ENCODE results near the gene RNPEP.

RNPEP gene

GRCh38 chr1:202046748-202047708 lies 64.6 kb downstream of the RNPEP start:
- H3F3A ChIP-seq (ENCODE audit: insufficient read depth, low read length), result no peaks in the 10 kb centered on the region
- H3K27ac ChIP-seq (ENCODE audit: low read depth, low read length, poor library complexity, severe bottlenecking), result no peak overlapping the region
- no peaks in the 10 kb centered on the region for H3K36me3 ChIP-seq (ENCODE audit: insufficient read depth, low read length)
- H3K4me3 ChIP-seq (ENCODE audit: low read depth, low read length, poor library complexity, severe bottlenecking), result no peak overlapping the region
- H3K27me3 ChIP-seq (ENCODE audit: insufficient read depth, low read length), result no peaks in the 10 kb centered on the region
- no peaks in the 10 kb centered on the region for H3K9me2 ChIP-seq (ENCODE audit: low read depth, low read length)
- H2AFZ ChIP-seq (ENCODE audit: low read length), result no peak overlapping the region
- H3K9ac ChIP-seq (ENCODE audit: low read length), result no peak overlapping the region
- no peaks in the 10 kb centered on the region for H3K4me1 ChIP-seq (ENCODE audit: insufficient read depth, low read length, severe bottlenecking)
- H4K20me1 ChIP-seq (ENCODE audit: insufficient read depth, low read length), result no peaks in the 10 kb centered on the region
- H3K4me2 ChIP-seq (ENCODE audit: low read length), result no peak overlapping the region
- H3K79me2 ChIP-seq (ENCODE audit: insufficient read depth, low read length), result no peaks in the 10 kb centered on the region
- H3K9me3 ChIP-seq (ENCODE audit: low read length), result no peaks in the 10 kb centered on the region
- TF ChIP-seq EZH2 (IDR thresholded peaks at IDR 0.05; ENCODE audit: borderline replicate concordance, low read length), result no peak
- TF ChIP-seq CTCF (IDR thresholded peaks at IDR 0.05; ENCODE audit: low read length), result no peak

DNA sequence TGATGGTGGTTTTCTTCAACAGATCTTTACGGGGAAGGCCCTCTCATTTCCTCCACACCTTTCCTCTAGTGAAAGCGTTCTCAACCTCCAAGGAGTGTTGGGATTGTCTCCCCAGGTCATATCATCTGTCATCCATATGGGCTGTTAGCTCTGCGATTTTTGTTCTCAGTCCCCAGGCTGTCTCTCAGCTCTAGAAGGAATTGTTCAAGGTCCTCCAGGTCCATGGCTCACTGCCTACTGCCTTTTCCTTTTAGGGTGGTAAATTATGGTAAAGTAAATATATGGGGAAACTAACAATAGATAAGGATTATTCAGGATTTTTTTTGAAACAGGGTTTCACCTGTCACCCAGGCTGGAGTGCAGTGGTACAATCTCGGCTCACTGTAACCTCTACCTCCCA lies 65.5 kb downstream of the RNPEP start:
- Histone ChIP-seq H3F3A (ENCODE audit: insufficient read depth, low read length) (no peaks in the 10 kb centered on the region), H3K27me3 (ENCODE audit: insufficient read depth, low read length) (no peaks in the 10 kb centered on the region), H3K9me3 (ENCODE audit: low read length) (no peaks in the 10 kb centered on the region), H3K9ac (ENCODE audit: low read length) (no peak overlapping the region), H4K20me1 (ENCODE audit: insufficient read depth, low read length) (no peaks in the 10 kb centered on the region), H3K4me3 (ENCODE audit: low read depth, low read length, poor library complexity, severe bottlenecking) (no peak overlapping the region), H3K4me2 (ENCODE audit: low read length) (no peak overlapping the region), H3K4me1 (ENCODE audit: insufficient read depth, low read length, severe bottlenecking) (no peaks in the 10 kb centered on the region), H3K27ac (ENCODE audit: low read depth, low read length, poor library complexity, severe bottlenecking) (no peak overlapping the region), H3K9me2 (ENCODE audit: low read depth, low read length) (no peaks in the 10 kb centered on the region), H3K79me2 (ENCODE audit: insufficient read depth, low read length) (no peaks in the 10 kb centered on the region), H3K36me3 (ENCODE audit: insufficient read depth, low read length) (no peaks in the 10 kb centered on the region), H2AFZ (ENCODE audit: low read length) (no peak overlapping the region)
- no peak for TF ChIP-seq CTCF (IDR thresholded peaks at IDR 0.05; ENCODE audit: low read length)
- TF ChIP-seq EZH2 (IDR thresholded peaks at IDR 0.05; ENCODE audit: borderline replicate concordance, low read length), result no peak

GRCh38 chr1:202049129-202049528 lies 66.7 kb downstream of the RNPEP start:
- Histone ChIP-seq H3K9ac (ENCODE audit: low read length) (no peak overlapping the region), H3K27ac (ENCODE audit: low read depth, low read length, poor library complexity, severe bottlenecking) (no peak overlapping the region), H4K20me1 (ENCODE audit: insufficient read depth, low read length) (no peaks in the 10 kb centered on the region), H3K79me2 (ENCODE audit: insufficient read depth, low read length) (no peaks in the 10 kb centered on the region), H3K9me2 (ENCODE audit: low read depth, low read length) (no peaks in the 10 kb centered on the region), H3K9me3 (ENCODE audit: low read length) (no peaks in the 10 kb centered on the region), H3F3A (ENCODE audit: insufficient read depth, low read length) (no peaks in the 10 kb centered on the region), H3K27me3 (ENCODE audit: insufficient read depth, low read length) (no peaks in the 10 kb centered on the region), H3K36me3 (ENCODE audit: insufficient read depth, low read length) (no peaks in the 10 kb centered on the region), H3K4me1 (ENCODE audit: insufficient read depth, low read length, severe bottlenecking) (no peaks in the 10 kb centered on the region), H3K4me2 (ENCODE audit: low read length) (no peak overlapping the region), H2AFZ (ENCODE audit: low read length) (no peak overlapping the region), H3K4me3 (ENCODE audit: low read depth, low read length, poor library complexity, severe bottlenecking) (no peak overlapping the region)
- TF ChIP-seq CTCF (IDR thresholded peaks at IDR 0.05; ENCODE audit: low read length) (no peak), EZH2 (IDR thresholded peaks at IDR 0.05; ENCODE audit: borderline replicate concordance, low read length) (no peak)
